ENCODE data around the gene PRPF6.

Gene PRPF6

GRCh38 chr20:64064145-64064698 is 83.3 kb downstream of the PRPF6 start:
- no peak for DNase-seq (ENCODE audit: low spot score)

- DNase-seq (ENCODE audit: low spot score), result no peak
These were observed 84.4 kb downstream of the PRPF6 start for GRCh38 chr20:64065062-64065973.

- no peak for DNase-seq (ENCODE audit: low spot score)
These were observed 85.0 kb downstream of the PRPF6 start for GRCh38 chr20:64065974-64066343.

- no peak for DNase-seq (ENCODE audit: low spot score)
These were observed 86.2 kb downstream of the PRPF6 start for GRCh38 chr20:64067005-64067632.

- no peak for DNase-seq (ENCODE audit: low spot score)
These were observed 86.9 kb downstream of the PRPF6 start for GRCh38 chr20:64067733-64068307.

- no peak for DNase-seq (ENCODE audit: low spot score)
These were observed 87.7 kb downstream of the PRPF6 start for GRCh38 chr20:64068386-64069208.

GRCh38 chr20:64069209-64069613 is 88.3 kb downstream of the PRPF6 start:
- no peak for DNase-seq (ENCODE audit: low spot score)

- DNase-seq (ENCODE audit: low spot score), result peak; percentile 57
These were observed 88.8 kb downstream of the PRPF6 start for GRCh38 chr20:64069614-64070243.

- DNase-seq (ENCODE audit: low spot score), result no peak
These were observed 89.5 kb downstream of the PRPF6 start for GRCh38 chr20:64070244-64070993.

GRCh38 chr20:64071341-64072332 is 90.7 kb downstream of the PRPF6 start:
- no peak for DNase-seq (ENCODE audit: low spot score)

- no peak for DNase-seq (ENCODE audit: low spot score)
These were observed 91.6 kb downstream of the PRPF6 start for GRCh38 chr20:64072498-64073063.

GRCh38 chr20:64073476-64074183 is 92.7 kb downstream of the PRPF6 start:
- no peak for DNase-seq (ENCODE audit: low spot score)

GRCh38 chr20:64074184-64074789 is 93.4 kb downstream of the PRPF6 start:
- no peak for DNase-seq (ENCODE audit: low spot score)

- no peak for DNase-seq (ENCODE audit: low spot score)
These were observed 94.0 kb downstream of the PRPF6 start for GRCh38 chr20:64074963-64075362.

GRCh38 chr20:64075556-64075955 is 94.6 kb downstream of the PRPF6 start:
- DNase-seq (ENCODE audit: low spot score), result no peak

GRCh38 chr20:64076061-64076997 is 95.4 kb downstream of the PRPF6 start:
- no peak for DNase-seq (ENCODE audit: low spot score)

- no peak for DNase-seq (ENCODE audit: low spot score)
These were observed 96.2 kb downstream of the PRPF6 start for GRCh38 chr20:64077094-64077493.

All from cerebellar cortex (tissue), 1 donor.